GM18517 (cell line): ENCODE data around the gene ABCA9.
"Not testable (repeated sequence)": the region's sequence is repeated elsewhere in the genome, so short reads cannot be mapped to it uniquely, and the experiment has no call there.

Experiments
- ATAC-seq: cut with Tn5 transposase; IDR thresholded peaks from one replicate; pipeline ENCODE4 v1.9.1; 2021; ENCODE audit warnings: mild to moderate bottlenecking, moderate library complexity; ENCODE audit not compliant: unreplicated experiment

The ABCA9 gene

GRCh38 chr17:68959117-68959516 lies 101.6 kb downstream of the ABCA9 start:
- not testable (repeated sequence) for ATAC-seq

GRCh38 chr17:68957944-68958343 lies 102.8 kb downstream of the ABCA9 start:
- no peak for ATAC-seq

- no peak for ATAC-seq
These were observed 105.4 kb downstream of the ABCA9 start, which contains the start of gene ABCA8 for GRCh38 chr17:68955181-68955841. Gene ABCA8, minus strand, starts transcription at chr17:68955392. Its CDS starts 13,358 bp downstream, at chr17:68942034.

- ATAC-seq = no peak
These were observed 106.4 kb downstream of the ABCA9 start for GRCh38 chr17:68954146-68954896.

GRCh38 chr17:68953340-68953997 lies 107.3 kb downstream of the ABCA9 start:
- ATAC-seq = no peak

GRCh38 chr17:68950725-68951124 lies 110.0 kb downstream of the ABCA9 start:
- ATAC-seq = no peak

- ATAC-seq = not testable (repeated sequence)
These were observed 112.9 kb downstream of the ABCA9 start for GRCh38 chr17:68947868-68948267.

- no peak for ATAC-seq
These were observed 116.2 kb downstream of the ABCA9 start for GRCh38 chr17:68944435-68945035.

- not testable (repeated sequence) for ATAC-seq
These were observed 116.9 kb downstream of the ABCA9 start for GRCh38 chr17:68943812-68944182.

- no peak for ATAC-seq
These were observed 117.5 kb downstream of the ABCA9 start for GRCh38 chr17:68943123-68943811.

GRCh38 chr17:68942389-68942788 lies 118.3 kb downstream of the ABCA9 start:
- no peak for ATAC-seq

- no peak for ATAC-seq
These were observed 119.0 kb downstream of the ABCA9 start for GRCh38 chr17:68941761-68942160.

GRCh38 chr17:68939195-68939594 lies 121.5 kb downstream of the ABCA9 start:
- no peak for ATAC-seq

GRCh38 chr17:68937890-68938514 lies 122.7 kb downstream of the ABCA9 start:
- no peak for ATAC-seq

- no peak for ATAC-seq
These were observed 133.2 kb downstream of the ABCA9 start for GRCh38 chr17:68927516-68927915.

GRCh38 chr17:68924793-68925720 lies 135.7 kb downstream of the ABCA9 start:
- no peak for ATAC-seq
